Hypothalamus (tissue), 51 donors: ENCODE data around the gene WRAP73.

Experiments used
- DNase-seq, 51 donors: peaks; one replicate each; lab custom pipeline; 2025; lab: John Stamatoyannopoulos, UW

The WRAP73 gene

DNA sequence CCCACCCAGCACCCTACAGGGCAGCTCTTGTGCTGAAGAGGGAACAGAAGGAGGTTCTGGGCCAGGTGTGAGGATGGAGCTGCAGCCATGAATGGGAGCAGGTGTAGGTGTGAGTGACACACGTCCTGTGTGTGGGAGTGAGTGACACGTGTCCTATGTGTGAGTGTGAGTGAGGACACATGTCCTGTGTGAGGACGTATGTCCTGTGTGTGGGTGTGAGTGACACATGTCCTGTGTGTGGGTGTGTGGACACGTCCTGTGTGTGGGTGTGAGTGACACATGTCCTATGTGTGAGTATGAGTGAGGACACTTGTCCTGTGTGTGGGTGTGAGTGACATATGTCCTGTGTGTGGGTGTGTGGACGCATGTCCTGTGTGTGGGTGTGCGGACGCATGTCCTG is 65.0 kb downstream of the WRAP73 start:
- no peak for DNase-seq

DNA sequence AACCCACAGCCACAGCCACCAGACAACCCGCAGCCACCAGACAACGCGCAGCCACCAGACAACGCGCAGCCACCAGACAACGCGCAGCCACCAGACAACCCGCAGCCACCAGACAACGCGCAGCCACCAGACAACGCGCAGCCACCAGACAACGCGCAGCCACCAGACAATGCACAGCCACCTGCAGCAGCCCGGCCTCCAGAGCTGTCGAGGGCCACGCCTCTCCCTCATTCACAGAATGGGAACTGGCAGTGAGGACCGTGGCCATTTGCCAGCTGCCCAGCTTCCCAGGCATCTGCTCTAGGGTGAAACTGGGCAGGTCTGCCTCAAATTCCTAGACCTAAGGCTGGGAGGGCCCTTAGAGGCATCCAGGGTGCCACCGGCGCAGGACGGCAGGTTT is 66.2 kb downstream of the WRAP73 start:
- DNase-seq, result peak in 4 of 51 donors; percentile 17 to 35 (median 30)

DNA sequence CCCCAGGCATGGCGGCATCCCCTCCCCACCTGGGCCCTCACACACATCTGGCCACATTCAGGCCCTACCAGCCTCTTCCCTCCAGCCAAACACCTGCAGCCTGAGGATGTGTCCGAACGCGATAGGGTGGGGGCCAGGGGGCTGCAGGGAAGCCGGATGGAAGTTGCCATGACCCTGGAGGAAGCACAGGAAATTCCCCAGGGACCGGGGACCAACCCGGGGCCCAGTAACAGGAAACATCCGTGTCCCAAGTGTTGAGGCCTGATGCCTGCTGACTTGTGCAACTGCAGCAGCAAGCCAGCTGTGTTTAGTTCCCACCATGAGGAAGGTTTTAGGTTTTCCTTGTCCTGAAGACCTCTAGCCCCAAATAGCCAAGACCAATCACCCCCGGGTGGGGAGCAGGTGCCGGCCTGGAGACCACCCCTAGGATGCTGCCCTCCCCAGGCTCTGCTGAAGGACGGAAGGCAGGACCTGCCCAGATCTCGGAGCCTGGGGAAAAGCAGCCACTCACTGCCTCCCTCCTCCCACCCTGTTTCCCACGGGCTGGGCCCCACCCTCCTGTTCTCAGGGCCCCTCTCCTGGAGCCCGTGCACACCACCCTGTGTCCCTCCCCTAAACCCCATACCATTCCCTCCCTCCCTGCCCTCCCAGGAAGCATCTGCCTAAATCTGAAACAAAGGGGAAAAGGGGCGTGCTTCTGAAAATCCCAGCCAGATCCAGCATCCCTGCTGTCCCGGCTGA is 68.4 kb downstream of the WRAP73 start:
- no peak for DNase-seq
